Measurements from ENCODE around the gene TUBGCP5.
"Not testable (repeated sequence)": the region's sequence is repeated elsewhere in the genome, so short reads cannot be mapped to it uniquely, and the experiment has no call there.

TUBGCP5 gene

GRCh38 chr15:23039143-23039916 is at the start of gene TUBGCP5:
TUBGCP5 (minus strand) TSS chr15:23039569; CDS start chr15:23039543, 26 bp downstream.
- TF ChIP-seq CTCF (IDR thresholded peaks at IDR 0.05; ENCODE audit: low read length, missing control alignments) = peak; percentile 46
- H3K4me3 ChIP-seq (replicated peaks; ENCODE audit: low read depth, low read length) = peak within 1 kb of the TSS; percentile 75
- peak; percentile 99 for DNase-seq (ENCODE audit: low read depth)

GRCh38 chr15:23083115-23083514 is 43.7 kb upstream of the TUBGCP5 start:
- no peak overlapping the region for H3K4me3 ChIP-seq (replicated peaks; ENCODE audit: low read depth, low read length)
- no peak for TF ChIP-seq CTCF (IDR thresholded peaks at IDR 0.05; ENCODE audit: low read length, missing control alignments)
- no peak for DNase-seq (ENCODE audit: low read depth)

GRCh38 chr15:23081996-23082737 is 42.8 kb upstream of the TUBGCP5 start:
- not testable (repeated sequence) for DNase-seq (ENCODE audit: low read depth); H3K4me3 ChIP-seq (replicated peaks; ENCODE audit: low read depth, low read length)

- no peak for DNase-seq (ENCODE audit: low read depth)
- TF ChIP-seq CTCF (IDR thresholded peaks at IDR 0.05; ENCODE audit: low read length, missing control alignments) = no peak
- no peak overlapping the region for H3K4me3 ChIP-seq (replicated peaks; ENCODE audit: low read depth, low read length)
These were observed 41.9 kb upstream of the TUBGCP5 start for GRCh38 chr15:23081271-23081670.

GRCh38 chr15:23079766-23080165 is 40.4 kb upstream of the TUBGCP5 start:
- H3K4me3 ChIP-seq (replicated peaks; ENCODE audit: low read depth, low read length) = no peak overlapping the region
- DNase-seq (ENCODE audit: low read depth) = no peak
- TF ChIP-seq CTCF (IDR thresholded peaks at IDR 0.05; ENCODE audit: low read length, missing control alignments) = no peak

- no peak overlapping the region for H3K4me3 ChIP-seq (replicated peaks; ENCODE audit: low read depth, low read length)
- TF ChIP-seq CTCF (IDR thresholded peaks at IDR 0.05; ENCODE audit: low read length, missing control alignments) = no peak
- no peak for DNase-seq (ENCODE audit: low read depth)
These were observed 36.6 kb upstream of the TUBGCP5 start for GRCh38 chr15:23075927-23076326.

GRCh38 chr15:23074684-23075083 is 35.3 kb upstream of the TUBGCP5 start:
- no peak for DNase-seq (ENCODE audit: low read depth)
- no peak overlapping the region for H3K4me3 ChIP-seq (replicated peaks; ENCODE audit: low read depth, low read length)
- TF ChIP-seq CTCF (IDR thresholded peaks at IDR 0.05; ENCODE audit: low read length, missing control alignments) = no peak
